Measurements from ENCODE around the gene RUNX1.

RUNX1 gene

GRCh38 chr21:34871026-34871908 is 177.8 kb downstream of the RUNX1 start:
- DNase-seq = no peak

GRCh38 chr21:34870246-34870645 is 178.9 kb downstream of the RUNX1 start:
- DNase-seq = no peak

- DNase-seq = no peak
Measured at GRCh38 chr21:34869545-34869944, 179.6 kb downstream of the RUNX1 start.

GRCh38 chr21:34867785-34868184 is 181.3 kb downstream of the RUNX1 start:
- no peak for DNase-seq

- no peak for DNase-seq
Measured at GRCh38 chr21:34865400-34866241, 183.5 kb downstream of the RUNX1 start.

GRCh38 chr21:34864370-34865149 is 184.5 kb downstream of the RUNX1 start:
- DNase-seq = no peak

- no peak for DNase-seq
Measured at GRCh38 chr21:34862951-34863350, 186.2 kb downstream of the RUNX1 start.

- no peak for DNase-seq
Measured at GRCh38 chr21:34861258-34861657, 187.8 kb downstream of the RUNX1 start.

GRCh38 chr21:34859976-34860653 is 189.0 kb downstream of the RUNX1 start:
- no peak for DNase-seq

- no peak for DNase-seq
Measured at GRCh38 chr21:34858559-34858958, 190.5 kb downstream of the RUNX1 start.

GRCh38 chr21:34857874-34858273 is 191.2 kb downstream of the RUNX1 start:
- DNase-seq = no peak

GRCh38 chr21:34857122-34857713 is 191.9 kb downstream of the RUNX1 start:
- DNase-seq = no peak

- no peak for DNase-seq
Measured at GRCh38 chr21:34852448-34852847, 196.7 kb downstream of the RUNX1 start.

- no peak for DNase-seq
Measured at GRCh38 chr21:34850166-34850690, 198.9 kb downstream of the RUNX1 start.

- no peak for DNase-seq
Measured at GRCh38 chr21:34846601-34847112, 202.4 kb downstream of the RUNX1 start.

GRCh38 chr21:34845521-34846451 is 203.3 kb downstream of the RUNX1 start:
- no peak for DNase-seq

GRCh38 chr21:34844924-34845238 is 204.2 kb downstream of the RUNX1 start:
- no peak for DNase-seq

GRCh38 chr21:34844013-34844923 is 204.8 kb downstream of the RUNX1 start:
- DNase-seq = no peak

- no peak for DNase-seq
Measured at GRCh38 chr21:34843562-34843961, 205.5 kb downstream of the RUNX1 start.
